ENCODE measurements around the gene CFAP299. TPM values are rescaled to one million over a fixed set of nuclear protein-coding genes. Genes with fewer than 3 reads are reported as not detected.

Gene CFAP299
- total RNA-seq, 1 experiment from 2014 or later, result not detected

- no peak overlapping the region for H3K9ac ChIP-seq (ENCODE audit: low read length)
- H2AFZ ChIP-seq (ENCODE audit: low read depth, low read length, poor library complexity, severe bottlenecking), result no peak overlapping the region
- POLR2A ChIA-PET, result no interaction called here
- peaks cover 20% of the 10 kb centered on the region; the same call in 1 of the 2 replicates for H3K27me3 ChIP-seq (ENCODE audit: insufficient read depth, low read length)
- H3K27ac ChIP-seq (ENCODE audit: low read depth, low read length), result no peak overlapping the region
- H4K20me1 ChIP-seq (ENCODE audit: insufficient read depth), result no peaks in the 10 kb centered on the region; the same call in 1 of the 2 replicates
- ATAC-seq (no peak), DNase-seq (ENCODE audit: low read depth, low spot score) (no peak)
- CTCF ChIA-PET, result no interaction called here
- no TSS peak for BruUV-seq (replicated peaks)
- no peaks in the 10 kb centered on the region for H3K9me3 ChIP-seq (ENCODE audit: control insufficient read depth in 1 of 2, insufficient read depth in 1 of 2, low read depth in 1 of 2, low read length in 2 of 2)
- TF ChIP-seq TCF7L2 (IDR thresholded peaks at IDR 0.05; ENCODE audit: borderline replicate concordance, extremely low read depth, insufficient read depth, insufficient read length) (no peak), CEBPB (IDR thresholded peaks at IDR 0.05; ENCODE audit: low read depth) (no peak), POLR2A (IDR thresholded peaks at IDR 0.05; ENCODE audit: borderline replicate concordance, extremely low read depth, insufficient read depth, insufficient read length) (no peak), YY1 (IDR thresholded peaks at IDR 0.05; ENCODE audit: extremely low read depth, insufficient replicate concordance, low read depth, low read length) (no peak), POLR2AphosphoS5 (IDR thresholded peaks at IDR 0.05; ENCODE audit: low read depth, low read length) (no peak), JUND (IDR thresholded peaks at IDR 0.05) (no peak), SRF (IDR thresholded peaks at IDR 0.05; ENCODE audit: low read depth) (no peak), SP1 (IDR thresholded peaks at IDR 0.05; ENCODE audit: low read depth) (no peak), ZNF274 (IDR thresholded peaks at IDR 0.05; ENCODE audit: low read depth, low read length) (no peak)
- TF ChIP-seq, protein P1, sequence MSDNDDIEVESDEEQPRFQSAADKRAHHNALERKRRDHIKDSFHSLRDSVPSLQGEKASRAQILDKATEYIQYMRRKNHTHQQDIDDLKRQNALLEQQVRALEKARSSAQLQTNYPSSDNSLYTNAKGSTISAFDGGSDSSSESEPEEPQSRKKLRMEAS (IDR thresholded peaks at IDR 0.05), result no peak
- TF ChIP-seq, protein P2, sequence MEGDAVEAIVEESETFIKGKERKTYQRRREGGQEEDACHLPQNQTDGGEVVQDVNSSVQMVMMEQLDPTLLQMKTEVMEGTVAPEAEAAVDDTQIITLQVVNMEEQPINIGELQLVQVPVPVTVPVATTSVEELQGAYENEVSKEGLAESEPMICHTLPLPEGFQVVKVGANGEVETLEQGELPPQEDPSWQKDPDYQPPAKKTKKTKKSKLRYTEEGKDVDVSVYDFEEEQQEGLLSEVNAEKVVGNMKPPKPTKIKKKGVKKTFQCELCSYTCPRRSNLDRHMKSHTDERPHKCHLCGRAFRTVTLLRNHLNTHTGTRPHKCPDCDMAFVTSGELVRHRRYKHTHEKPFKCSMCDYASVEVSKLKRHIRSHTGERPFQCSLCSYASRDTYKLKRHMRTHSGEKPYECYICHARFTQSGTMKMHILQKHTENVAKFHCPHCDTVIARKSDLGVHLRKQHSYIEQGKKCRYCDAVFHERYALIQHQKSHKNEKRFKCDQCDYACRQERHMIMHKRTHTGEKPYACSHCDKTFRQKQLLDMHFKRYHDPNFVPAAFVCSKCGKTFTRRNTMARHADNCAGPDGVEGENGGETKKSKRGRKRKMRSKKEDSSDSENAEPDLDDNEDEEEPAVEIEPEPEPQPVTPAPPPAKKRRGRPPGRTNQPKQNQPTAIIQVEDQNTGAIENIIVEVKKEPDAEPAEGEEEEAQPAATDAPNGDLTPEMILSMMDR (IDR thresholded peaks at IDR 0.05 in 2 of 3, conservative IDR thresholded peaks at IDR 0.05 in 1 of 3; ENCODE audit: borderline replicate concordance in 1 of 3, insufficient read depth in 1 of 3, low read depth in 2 of 3, low read length in 2 of 3), result no peak
- H3K4me3 ChIP-seq (replicated peaks in 1 of 2; ENCODE audit: low read depth in 1 of 2, low read length in 2 of 2), result no peak overlapping the region
- RAD21 ChIA-PET (ENCODE audit: low non-redundant PET in 1 of 2, low total read pairs in 2 of 2, uncharacterized antibody in 2 of 2, unreplicated experiment in 2 of 2), result no interaction called here
- no peaks in the 10 kb centered on the region for H3K4me1 ChIP-seq (ENCODE audit: control insufficient read depth in 1 of 2, insufficient read depth in 2 of 2, low read length in 2 of 2)
- no peaks in the 10 kb centered on the region for H3K79me2 ChIP-seq (ENCODE audit: insufficient read depth, low read length)
- H3K4me2 ChIP-seq (ENCODE audit: low read length), result no peak overlapping the region
- H3K9me2 ChIP-seq (ENCODE audit: insufficient read depth), result no peaks in the 10 kb centered on the region
- intact Hi-C loops (cut with micrococcal nuclease), result no loop called here
- no peaks in the 10 kb centered on the region for H3K36me3 ChIP-seq (ENCODE audit: control insufficient read depth in 1 of 2, insufficient read depth in 2 of 2, low read length in 2 of 2)
Observed at GRCh38 chr4:80967346-80967745, 631.8 kb downstream of the CFAP299 start.

Data from HCT116 (cell line).